Stimulated activated CD4-positive, alpha-beta T cell treated with anti-CD3 and anti-CD28 coated beads, Interleukin-2, amount 100 ng/mL, for 48 hours (primary cell): ENCODE measurements around the gene CFAP53.
"Not testable (repeated sequence)": the region's sequence is repeated elsewhere in the genome, so short reads cannot be mapped to it uniquely, and the experiment has no call there.

Experiments used
- DNase-seq, 2 donors: peaks; one replicate each; pipeline ENCODE4 v3.0.0-alpha.2; 2020

Gene CFAP53, protein sequence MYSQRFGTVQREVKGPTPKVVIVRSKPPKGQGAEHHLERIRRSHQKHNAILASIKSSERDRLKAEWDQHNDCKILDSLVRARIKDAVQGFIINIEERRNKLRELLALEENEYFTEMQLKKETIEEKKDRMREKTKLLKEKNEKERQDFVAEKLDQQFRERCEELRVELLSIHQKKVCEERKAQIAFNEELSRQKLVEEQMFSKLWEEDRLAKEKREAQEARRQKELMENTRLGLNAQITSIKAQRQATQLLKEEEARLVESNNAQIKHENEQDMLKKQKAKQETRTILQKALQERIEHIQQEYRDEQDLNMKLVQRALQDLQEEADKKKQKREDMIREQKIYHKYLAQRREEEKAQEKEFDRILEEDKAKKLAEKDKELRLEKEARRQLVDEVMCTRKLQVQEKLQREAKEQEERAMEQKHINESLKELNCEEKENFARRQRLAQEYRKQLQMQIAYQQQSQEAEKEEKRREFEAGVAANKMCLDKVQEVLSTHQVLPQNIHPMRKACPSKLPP

DNA sequence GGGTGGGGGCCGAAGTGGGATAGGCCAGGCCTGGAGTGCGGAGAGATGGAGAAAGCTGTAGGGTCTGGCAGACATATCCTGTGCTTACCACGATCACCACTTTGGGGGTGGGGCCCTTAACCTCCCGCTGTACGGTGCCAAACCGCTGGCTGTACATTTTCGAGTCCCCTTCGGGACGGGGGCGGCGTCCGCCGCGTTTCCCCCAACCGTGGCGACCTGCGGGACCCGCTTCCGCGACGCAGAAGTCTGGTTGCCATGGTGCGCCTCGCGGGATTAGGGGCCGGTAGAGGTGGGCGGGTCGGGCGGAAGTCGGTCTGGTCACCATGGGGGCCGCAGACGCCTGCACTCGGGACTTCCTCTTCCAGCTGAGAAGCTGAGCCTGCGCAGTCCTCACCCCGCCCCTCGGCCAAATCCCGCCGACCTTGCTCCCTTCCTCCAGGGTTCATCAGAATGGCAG lies at the start of gene CFAP53:
TSS of gene CFAP53 (minus strand) at position 248 of the 457 bp plus-strand sequence. CDS start at position 157, 91 bp downstream.
- peak; percentile 71 to 75 for DNase-seq

DNA sequence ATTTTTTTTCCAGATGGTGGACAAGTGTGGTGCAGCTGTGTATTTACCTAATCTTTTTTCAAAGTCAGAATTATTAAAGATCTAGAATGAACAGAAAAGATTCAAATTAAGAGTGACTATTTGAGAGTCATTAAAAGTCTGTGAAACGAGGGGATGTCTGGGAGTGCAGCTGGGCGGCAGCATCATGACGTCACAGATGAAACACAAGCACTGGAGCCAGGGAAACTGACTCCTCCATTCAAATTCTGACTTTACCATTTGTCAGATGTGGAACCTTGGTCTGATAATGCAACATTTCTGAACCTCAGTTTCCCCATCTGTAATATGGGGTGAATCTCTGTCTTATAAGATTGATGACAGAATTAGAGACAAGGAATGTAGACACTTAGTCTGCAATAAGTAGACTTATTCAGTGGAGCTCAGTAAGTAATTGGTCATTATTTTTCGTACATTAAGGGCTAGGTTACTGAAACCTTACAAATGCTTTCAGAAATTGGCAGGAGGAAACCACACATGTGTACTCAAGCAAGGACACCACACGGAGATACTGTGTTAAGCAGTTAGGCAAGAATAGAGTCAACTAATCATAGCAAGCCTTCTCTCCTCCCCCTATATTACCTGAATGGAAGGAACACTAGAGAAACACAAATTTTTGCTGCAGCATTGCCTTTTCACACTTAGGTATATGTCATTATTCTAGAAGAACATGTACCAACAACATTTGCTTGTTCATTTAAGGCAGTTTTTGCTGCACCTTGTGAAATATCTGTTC lies 49.0 kb upstream of the CFAP53 start:
- no peak for DNase-seq

DNA sequence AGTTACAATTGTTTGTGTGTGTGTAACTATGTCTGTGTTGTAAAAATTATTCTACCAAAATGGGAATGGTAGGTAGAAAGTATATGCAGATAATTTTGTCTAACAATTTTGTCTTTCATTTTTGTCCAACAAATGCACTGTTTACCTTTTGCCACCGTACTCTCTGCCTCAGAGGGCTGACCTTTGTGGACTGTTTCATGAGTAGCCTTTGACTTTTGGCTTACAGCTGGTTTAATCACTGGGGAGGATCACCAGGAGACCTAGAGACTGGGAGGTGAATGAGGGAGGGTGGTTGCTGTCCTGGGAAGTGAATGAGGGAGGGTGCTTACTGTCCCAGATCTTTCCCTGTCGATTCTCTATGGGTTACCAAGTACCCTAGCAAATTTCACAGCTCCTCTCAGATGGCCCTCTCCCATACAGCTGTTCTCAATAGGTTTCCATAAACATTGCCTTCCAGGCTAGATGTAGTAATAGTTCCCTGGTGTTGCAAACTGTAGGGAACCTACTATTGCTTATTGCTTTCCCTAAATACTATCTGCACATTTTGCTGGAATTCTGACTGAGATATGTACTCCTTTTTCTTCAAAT lies 47.7 kb upstream of the CFAP53 start:
- DNase-seq, result no peak

DNA sequence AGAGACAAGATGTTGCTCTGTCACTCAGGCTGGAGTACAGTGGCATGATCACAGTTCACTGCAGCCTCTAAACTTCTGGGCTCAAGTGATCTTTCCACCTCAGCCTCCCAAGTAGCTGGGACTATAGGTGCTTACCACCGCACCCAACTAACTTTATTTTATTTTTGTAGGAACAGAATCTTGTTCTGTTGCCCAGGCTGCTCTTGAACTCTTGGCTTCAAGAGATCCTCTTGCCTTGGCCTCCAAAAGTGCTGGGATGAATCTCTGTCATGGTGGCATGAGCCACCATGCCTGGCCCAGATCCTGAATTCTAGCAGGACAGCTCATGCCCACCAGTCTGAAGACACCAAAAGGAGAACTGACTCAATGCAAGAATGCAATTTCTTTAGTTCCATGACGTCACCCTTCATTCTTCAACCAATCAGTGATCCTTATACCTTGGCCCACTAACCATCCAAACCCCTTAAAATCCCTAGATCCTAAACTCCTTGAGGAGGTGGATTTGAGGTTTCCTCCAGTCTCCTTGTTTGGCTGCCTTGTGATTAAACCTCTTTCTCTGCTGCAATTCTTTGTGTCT lies 46.8 kb upstream of the CFAP53 start:
- no peak for DNase-seq

DNA sequence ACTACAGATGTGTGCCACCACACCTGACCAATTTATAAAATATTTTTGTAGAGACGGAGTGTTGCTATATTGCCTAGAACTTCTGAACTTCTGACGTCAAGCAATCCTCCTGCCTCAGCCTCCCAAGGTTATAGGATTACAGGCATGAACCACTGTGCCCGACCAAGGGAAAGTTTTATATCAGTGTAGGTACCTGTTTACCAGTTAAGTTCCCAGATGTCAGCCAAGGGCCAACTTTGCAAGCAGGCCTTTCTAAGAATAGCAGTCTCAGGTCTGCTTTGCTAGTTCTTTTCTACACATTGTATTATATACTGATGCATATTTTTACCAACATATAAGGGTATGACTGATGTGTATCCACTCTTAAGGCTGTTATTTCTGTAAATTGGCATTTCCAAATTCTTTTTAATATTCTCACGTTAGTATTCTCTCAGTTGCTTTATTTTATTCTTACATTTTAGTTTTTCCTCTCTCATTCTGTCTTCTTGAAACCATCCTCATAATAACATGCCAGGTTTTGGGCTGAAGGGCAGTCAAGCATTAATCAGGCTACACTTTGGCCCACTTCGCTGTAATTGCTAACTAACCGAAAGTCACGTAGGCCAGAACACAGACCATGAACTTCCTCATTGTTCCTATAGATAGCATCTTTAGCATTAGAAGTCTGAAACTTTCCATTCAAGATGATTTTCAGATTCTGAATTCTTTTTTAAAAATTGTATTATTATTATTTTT lies 46.2 kb upstream of the CFAP53 start:
- no peak for DNase-seq

DNA sequence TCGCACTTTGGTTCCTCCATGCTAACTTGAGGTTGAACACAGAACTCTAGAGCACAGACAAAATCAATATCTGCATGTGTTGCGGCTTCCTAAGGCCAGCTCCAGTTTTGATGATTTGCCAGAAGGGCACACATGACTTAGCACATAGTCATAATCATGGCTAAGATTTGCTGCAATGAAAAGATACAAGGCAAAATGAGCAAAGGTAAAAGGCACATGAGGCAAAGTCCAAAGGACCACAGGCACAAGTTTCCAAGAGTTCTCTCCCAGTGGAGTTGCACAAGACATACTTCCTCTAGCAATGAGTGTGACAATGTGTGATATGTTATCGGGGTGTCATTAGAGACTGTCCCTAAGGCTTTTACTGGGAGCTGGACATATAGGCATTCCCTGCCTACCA lies 45.4 kb upstream of the CFAP53 start:
- DNase-seq, result no peak

DNA sequence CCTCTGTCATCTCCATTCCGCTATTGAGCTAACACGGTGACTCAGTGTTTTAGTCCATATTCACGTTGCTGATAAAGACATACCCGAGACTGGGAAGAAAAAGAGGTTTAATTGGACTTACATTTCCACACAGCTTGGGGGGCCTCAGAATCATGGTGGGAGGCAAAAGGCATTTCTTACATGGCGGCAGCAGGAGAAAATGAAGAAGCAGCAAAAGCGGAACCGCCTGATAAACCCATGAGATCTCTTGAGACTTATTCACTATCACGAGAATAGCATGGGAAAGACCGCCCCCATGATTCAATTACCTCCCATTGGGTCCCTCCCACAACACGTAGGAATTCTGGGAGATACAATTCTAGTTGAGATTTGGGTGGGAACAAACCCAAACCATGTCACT lies 43.8 kb upstream of the CFAP53 start:
- DNase-seq, result no peak

DNA sequence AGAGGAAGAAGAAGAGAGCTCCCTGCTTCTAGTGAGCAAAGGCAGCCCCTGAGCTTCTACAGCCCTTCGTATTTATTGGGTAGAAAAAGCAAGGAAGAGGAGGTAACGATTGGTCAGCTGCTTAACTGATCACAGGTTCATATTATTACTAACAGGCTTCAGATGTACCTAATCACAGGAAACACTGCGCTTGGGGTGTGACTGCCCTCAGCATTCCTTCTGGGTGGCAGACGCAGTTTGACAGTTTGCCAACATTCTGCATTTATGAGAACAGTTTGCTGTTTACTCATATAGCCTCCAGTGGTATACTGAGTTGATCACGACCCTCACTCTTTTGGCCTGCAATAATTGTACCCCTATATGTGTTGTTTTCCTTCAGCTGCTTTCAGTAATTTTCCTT lies 42.6 kb upstream of the CFAP53 start:
- not testable (repeated sequence) for DNase-seq

DNA sequence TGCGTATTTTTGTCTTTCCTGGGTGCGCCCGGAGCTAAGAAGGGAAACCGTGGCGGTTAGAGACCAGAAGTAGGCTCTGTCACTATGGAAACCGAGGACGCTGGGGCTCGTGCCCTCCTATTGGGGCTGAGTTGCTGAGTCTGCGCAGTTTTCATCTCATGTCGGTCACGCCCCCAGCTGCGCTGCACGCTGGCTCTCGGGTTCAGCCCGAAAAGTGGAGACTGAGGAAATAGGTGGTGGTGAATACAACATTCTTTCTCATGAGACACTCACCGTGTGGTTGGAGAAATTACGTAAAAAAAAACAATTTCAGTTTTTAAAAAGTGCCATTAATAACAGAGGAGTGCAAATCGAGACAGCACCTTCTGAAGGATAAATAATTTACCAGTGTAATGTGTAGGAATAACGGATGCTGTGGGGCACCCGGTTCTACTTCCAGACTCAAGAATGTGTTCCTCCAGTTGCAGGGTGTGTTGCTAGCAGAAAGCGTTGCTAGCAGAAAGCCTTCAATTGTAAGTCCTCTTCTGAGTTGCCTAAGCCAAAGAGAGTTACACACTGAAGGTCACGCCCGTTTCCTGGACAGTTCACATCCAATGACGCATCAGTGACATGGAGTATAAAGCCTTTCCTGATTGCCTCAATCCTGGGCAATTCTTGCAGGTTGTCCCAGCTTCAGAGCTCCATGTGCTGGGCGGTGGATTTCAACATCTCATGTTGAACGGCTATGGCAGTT lies 41.6 kb upstream of the CFAP53 start:
- DNase-seq, result peak; percentile 79 to 85

DNA sequence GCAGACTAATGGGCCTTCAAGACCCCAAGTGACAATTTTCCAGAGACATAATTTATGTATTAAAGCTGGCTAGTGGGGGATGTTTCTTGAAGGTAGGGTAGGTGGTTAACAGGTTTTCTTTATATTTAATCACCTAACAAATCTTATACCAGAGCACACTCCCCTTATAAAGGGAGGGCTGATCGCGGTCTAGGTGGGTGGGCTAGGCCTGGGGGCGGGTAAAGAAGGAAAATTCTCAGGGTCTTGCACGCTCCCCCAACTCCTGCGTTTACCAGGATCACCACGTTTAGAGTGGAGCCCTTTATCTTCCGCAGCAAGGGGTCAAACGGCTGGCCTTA lies 41.1 kb upstream of the CFAP53 start:
- no peak for DNase-seq

DNA sequence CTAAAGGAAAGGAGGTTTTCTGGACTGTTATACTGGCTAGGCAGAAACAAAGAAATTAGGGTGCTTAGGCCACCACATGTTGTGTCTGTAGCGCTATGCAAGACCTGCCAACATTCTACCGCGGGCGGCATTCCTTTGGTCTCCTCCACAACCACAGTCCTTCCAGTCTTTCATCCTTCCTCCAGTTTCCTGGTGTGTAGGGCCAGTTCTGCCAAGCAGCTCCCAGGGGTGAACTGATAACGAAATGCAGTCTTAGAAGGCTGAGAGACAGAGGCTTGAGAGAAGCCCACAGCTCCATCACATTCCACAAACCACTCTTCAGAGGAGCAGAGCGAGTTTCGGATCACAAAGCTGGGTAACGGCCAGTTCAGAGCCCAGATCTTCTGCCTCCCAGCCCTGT lies 40.6 kb upstream of the CFAP53 start:
- DNase-seq, result no peak

DNA sequence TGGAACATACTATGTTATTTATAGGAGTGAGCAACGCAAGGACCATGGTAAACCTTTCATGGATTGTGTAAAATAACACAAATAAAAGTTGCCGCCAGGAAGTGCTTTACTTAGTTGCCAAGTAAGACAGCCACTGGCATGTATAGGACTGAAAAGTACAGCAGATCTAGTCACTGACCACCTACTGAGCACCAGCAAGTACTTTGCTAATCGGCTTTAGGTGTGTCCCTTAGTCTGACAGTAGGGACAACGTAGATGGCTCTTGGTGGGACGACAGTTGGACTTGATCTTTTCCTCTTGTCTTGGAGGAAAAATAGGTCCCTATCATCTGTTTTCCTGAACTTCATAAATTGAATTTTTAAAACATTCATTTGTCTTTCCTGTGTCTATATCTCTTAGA lies 34.8 kb upstream of the CFAP53 start:
- DNase-seq, result no peak

DNA sequence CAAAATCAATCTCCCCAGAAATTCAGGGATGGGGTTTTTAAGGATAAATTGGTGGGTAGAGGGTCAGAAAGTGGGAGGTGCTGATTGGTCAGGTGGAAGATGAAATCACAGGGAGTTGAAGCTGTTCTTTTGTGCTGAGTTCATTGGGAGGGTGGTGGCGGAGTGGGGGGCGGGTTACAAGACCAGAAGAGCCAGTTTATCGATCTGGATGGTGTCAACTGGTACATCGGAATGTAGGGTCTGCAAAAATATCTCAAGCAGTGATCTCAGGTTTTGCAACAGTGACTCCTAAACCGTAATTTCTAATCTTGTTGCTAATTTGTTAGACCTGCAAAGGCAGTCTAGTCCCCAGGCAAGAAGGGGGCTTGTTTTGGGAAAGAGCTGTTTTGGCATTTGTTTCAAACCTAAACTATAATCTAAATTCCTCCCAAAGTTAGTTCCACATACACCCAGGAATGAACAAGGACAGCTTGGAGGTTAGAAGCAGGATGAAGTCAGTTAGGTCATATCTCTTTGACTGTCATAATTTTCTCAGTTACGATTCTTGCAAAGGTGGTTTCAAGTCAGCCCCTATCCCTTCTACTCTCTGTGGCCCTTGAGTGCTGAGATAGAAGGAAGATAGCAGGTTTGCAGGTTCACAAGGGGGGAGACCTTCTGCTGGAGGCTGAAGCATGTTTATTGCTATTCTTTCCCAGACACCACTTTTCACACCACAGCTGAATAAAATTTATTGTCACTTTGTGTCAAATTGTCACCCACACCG lies 33.5 kb upstream of the CFAP53 start:
- no peak for DNase-seq

DNA sequence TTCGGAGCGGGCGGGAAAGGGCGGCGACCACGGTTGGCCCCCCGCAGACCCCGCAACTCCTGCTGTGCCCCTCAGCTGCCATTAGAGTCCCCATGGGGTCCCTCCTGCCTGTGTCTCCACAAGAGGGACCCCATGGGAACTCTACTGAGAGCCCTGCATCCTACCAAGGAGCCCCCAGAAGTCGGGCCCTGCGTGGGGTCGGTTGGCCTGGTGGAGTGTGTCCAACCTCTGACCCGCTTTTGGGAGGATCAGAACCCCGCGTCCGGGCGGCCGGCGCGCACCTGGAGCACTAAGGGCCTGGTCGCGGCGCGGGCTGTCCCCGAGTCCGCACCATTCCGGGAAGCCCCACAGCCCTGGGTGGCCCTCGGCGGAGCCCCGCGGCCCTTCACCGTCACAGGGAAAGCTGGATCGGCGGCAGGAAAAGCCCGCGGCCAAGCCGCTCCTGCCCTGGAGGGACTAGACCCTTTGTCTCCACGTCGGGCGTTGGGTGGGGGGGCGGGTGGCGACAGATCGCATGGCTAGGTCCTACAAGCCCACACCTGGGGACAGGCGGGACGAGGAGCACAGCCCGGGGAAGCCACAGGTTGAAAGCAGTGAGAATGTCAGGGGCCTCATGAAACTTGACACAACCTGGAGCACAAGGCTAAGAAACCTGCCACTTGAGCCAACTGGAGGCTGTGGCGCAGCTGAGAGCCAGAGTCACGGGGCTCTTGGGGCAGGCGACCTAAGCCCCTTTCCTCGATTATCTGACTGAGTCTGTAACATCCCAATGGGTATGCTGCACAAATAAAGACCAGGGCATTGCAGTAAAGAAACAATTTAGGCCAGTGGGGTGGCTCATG lies 32.4 kb upstream of the CFAP53 start:
- DNase-seq, result no peak

DNA sequence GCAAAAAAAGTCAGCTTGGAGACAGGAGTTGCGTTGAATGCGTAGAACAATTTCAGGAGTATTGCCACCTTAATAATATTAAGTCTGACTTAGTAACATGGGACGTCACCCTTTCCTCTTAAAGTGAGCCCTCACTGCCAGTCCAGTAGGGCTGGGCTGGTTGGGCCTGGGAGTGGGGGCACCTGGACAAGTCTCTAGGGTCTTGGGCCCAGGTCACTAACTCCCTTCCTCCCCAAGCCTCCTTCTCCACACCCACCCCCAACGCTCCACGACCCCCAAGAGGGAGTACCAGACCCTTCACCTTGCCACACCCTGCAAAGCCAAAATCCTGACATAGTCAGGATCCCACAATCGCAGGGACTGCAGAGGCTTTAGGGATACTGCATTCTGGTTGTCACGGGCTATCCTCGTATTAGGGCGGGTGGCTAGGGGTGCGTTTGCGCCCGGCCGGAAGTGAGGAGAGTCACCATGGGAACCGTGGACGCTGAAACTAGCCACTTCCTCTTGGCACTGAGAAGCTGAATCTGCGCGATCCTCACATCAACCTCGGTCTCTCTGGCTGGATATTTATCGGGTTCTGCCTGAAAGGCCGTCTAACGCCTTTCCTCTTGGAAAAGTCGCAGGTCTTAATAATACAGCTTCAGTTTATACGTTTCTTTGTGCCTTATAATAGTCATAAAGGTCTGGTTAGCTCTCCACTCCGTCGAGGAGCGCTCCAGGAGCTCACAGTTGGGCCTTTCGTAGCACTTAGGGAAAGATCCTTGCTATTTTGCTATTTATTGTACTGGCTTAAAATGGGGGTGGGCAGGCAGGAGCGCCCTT lies 31.5 kb upstream of the CFAP53 start:
- peak; percentile 62 to 64 for DNase-seq

DNA sequence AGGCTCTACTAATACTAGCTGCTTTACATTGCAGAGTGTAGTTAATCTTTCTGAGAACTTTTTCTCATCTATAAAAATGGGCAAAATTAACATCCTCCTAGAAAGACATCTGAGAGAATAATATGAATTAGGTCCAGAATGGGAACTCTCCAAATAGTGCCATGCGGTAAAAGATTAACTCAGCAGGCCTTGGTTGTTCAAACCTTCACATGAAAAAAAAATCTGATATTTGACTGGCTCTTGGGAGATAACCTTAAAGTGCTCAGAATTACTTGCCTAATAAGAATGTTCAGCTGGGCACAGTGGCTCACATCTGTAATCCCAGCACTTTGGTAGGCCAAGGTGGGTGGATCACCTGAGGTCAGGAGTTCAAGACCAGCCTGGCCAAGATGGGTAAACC lies 26.7 kb upstream of the CFAP53 start:
- no peak for DNase-seq

DNA sequence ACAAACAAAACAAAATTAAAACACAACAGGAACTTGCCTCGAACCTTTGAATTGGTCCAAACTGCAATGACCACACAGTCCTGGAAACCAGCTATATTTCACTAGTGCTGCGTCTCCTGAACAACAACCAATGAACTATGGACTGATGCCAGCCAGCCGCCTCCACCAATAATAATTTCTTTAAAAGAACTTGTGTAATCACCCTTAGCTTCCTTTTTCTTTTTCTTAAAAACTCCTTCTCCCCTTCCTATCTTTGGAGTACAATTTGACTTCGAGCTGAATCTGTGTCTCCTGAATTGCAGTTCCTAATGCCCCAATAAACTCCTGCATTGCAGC lies 22.8 kb upstream of the CFAP53 start:
- no peak for DNase-seq

DNA sequence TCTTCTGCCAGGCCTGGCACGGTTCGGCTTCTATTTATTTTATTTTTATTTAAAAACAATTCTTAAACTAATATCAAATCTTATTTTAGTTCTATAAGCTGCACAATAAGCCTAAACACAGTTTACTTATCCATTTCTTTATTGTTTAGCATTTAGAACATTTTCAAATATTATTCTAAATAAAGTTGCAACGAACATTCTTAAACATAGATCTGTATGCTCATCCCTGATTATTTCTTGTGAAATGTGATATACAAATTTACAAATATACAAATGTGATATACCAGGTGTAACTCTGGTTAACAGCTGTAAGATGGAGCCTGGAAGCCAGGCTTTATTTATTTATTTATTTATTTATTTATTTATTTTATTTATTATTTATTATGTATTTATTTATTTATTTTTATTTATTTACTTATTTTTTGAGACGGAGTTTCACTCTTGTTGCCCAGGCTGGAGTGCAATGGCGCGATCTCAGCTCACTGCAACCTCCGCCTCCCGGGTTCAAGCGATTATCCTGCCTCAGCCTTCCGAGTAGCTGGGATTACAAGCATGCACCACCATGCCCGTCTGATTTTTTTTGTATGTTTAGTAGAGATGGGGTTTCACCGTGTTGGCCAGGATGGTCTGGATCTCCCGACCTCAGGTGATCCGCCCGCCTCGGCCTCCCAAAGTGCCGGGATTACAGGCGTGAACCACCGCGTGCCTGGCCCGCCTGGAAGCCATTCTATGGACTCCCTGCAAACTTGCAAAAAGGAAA lies 22.2 kb upstream of the CFAP53 start:
- not testable (repeated sequence) for DNase-seq
